ENCODE measurements around the gene ECHDC3.

- TF ChIP-seq, protein P1, sequence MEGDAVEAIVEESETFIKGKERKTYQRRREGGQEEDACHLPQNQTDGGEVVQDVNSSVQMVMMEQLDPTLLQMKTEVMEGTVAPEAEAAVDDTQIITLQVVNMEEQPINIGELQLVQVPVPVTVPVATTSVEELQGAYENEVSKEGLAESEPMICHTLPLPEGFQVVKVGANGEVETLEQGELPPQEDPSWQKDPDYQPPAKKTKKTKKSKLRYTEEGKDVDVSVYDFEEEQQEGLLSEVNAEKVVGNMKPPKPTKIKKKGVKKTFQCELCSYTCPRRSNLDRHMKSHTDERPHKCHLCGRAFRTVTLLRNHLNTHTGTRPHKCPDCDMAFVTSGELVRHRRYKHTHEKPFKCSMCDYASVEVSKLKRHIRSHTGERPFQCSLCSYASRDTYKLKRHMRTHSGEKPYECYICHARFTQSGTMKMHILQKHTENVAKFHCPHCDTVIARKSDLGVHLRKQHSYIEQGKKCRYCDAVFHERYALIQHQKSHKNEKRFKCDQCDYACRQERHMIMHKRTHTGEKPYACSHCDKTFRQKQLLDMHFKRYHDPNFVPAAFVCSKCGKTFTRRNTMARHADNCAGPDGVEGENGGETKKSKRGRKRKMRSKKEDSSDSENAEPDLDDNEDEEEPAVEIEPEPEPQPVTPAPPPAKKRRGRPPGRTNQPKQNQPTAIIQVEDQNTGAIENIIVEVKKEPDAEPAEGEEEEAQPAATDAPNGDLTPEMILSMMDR (conservative IDR thresholded peaks at IDR 0.05; ENCODE audit: low read depth, low read length) = no peak
- no peak for TF ChIP-seq RFX5 (IDR thresholded peaks at IDR 0.05; ENCODE audit: low read depth, low read length)
- TF ChIP-seq BHLHE40 (IDR thresholded peaks at IDR 0.05; ENCODE audit: low read depth, low read length) = no peak
- TF ChIP-seq POLR2A (IDR thresholded peaks at IDR 0.05; ENCODE audit: low read depth, low read length) = no peak
- TF ChIP-seq RCOR1 (IDR thresholded peaks at IDR 0.05; ENCODE audit: insufficient replicate concordance, low read length) = no peak
- no peak for TF ChIP-seq CEBPB (IDR thresholded peaks at IDR 0.05; ENCODE audit: low read depth, low read length)
- no peak for TF ChIP-seq RAD21 (IDR thresholded peaks at IDR 0.05; ENCODE audit: low read length)
- no peak for TF ChIP-seq MXI1 (IDR thresholded peaks at IDR 0.05; ENCODE audit: borderline replicate concordance, low read depth, low read length)
- TF ChIP-seq NFE2L2 (IDR thresholded peaks at IDR 0.05; ENCODE audit: low read depth, low read length) = no peak
- TF ChIP-seq, protein P2, sequence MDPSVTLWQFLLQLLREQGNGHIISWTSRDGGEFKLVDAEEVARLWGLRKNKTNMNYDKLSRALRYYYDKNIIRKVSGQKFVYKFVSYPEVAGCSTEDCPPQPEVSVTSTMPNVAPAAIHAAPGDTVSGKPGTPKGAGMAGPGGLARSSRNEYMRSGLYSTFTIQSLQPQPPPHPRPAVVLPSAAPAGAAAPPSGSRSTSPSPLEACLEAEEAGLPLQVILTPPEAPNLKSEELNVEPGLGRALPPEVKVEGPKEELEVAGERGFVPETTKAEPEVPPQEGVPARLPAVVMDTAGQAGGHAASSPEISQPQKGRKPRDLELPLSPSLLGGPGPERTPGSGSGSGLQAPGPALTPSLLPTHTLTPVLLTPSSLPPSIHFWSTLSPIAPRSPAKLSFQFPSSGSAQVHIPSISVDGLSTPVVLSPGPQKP (IDR thresholded peaks at IDR 0.05; ENCODE audit: borderline replicate concordance, low read depth, low read length) = no peak
- TF ChIP-seq MAZ (IDR thresholded peaks at IDR 0.05; ENCODE audit: borderline replicate concordance, low read depth, low read length) = no peak
Observed at GRCh38 chr10:11756766-11757315, 14.7 kb downstream of the ECHDC3 start.

Data from IMR-90 (cell line).